OCI-LY1 (cell line): Measurements from ENCODE around the gene LRIT3.

ENCODE experiments used
- EZH2 ChIP-seq: fragments of 200-600 bp; sonication (generic), shearing (Covaris generic); IDR thresholded peaks from 2 replicates; pipeline ENCODE4 v1.8.0; 2017; ENCODE audit warnings: borderline replicate concordance, mixed run types, mild to moderate bottlenecking, antibody characterized with exemption, low read length, moderate library complexity, mixed read lengths
- TF ChIP-seq, protein P1 (sequence below): fragments of 200-600 bp; sonication (generic), shearing (Covaris generic); IDR thresholded peaks from 2 replicates; pipeline ENCODE4 v1.5.1; 2017; ENCODE audit warnings: mild to moderate bottlenecking, antibody characterized with exemption, low read length, moderate library complexity, mixed read lengths

DNA sequence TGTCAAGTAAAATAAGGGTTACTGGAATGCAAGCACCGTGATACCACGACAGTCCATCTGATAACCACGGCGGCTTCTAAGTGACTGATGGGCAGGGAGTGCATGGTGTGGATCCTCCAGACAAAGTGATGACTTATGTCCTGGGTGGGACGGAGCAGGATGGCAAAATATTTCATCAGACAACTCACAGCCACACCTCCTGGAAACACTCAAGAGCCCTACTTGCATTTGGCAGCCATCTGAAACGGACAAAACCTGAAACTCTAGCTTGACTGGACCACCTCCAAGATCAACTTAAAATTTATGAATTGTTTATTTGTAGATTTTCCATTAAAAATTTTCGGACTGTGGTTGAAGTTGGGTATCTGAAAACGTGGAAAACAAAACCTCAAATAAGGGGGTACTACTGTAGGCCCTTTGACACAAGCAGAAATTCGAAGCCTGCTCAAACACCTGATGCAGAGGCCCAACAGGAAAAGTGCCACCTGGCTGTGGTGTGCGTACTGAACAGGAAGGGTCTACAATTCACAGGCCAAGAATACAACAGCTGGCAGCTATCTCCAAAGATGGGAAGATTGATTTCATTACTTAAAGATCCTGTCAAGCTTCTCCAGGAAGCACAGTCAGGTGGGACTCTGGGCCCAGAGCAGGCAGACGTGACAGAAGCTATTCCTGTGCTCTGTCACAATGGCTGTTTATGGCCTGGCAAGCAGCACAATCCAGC lies 26.0 kb downstream of the LRIT3 start:
- TF ChIP-seq, protein P1, sequence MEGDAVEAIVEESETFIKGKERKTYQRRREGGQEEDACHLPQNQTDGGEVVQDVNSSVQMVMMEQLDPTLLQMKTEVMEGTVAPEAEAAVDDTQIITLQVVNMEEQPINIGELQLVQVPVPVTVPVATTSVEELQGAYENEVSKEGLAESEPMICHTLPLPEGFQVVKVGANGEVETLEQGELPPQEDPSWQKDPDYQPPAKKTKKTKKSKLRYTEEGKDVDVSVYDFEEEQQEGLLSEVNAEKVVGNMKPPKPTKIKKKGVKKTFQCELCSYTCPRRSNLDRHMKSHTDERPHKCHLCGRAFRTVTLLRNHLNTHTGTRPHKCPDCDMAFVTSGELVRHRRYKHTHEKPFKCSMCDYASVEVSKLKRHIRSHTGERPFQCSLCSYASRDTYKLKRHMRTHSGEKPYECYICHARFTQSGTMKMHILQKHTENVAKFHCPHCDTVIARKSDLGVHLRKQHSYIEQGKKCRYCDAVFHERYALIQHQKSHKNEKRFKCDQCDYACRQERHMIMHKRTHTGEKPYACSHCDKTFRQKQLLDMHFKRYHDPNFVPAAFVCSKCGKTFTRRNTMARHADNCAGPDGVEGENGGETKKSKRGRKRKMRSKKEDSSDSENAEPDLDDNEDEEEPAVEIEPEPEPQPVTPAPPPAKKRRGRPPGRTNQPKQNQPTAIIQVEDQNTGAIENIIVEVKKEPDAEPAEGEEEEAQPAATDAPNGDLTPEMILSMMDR = no peak; the same call in 1 of the 2 replicates
- no peak for TF ChIP-seq EZH2
